Measurements from ENCODE around the gene ITGB2.

Gene ITGB2

GRCh38 chr21:44894687-44895302, 25.9 kb downstream of the ITGB2 start:
- no peak for DNase-seq

- no peak for DNase-seq
Observed at GRCh38 chr21:44893948-44894656, 26.6 kb downstream of the ITGB2 start.

DNA sequence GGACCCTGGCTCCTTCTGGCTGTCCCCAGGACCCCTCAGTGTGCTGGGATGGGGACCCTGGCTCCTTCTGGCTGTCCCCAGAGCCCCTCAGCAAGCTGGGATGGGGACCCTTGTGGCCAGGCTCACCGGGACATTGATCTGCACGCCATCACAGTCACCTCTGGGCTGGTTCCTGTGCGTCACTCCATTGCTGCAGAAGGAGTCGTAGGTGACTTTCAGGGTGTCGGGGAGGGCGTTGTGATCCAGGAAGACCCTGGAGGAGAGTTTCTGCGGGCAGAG, 27.5 kb downstream of the ITGB2 start:
- DNase-seq, result no peak

DNA sequence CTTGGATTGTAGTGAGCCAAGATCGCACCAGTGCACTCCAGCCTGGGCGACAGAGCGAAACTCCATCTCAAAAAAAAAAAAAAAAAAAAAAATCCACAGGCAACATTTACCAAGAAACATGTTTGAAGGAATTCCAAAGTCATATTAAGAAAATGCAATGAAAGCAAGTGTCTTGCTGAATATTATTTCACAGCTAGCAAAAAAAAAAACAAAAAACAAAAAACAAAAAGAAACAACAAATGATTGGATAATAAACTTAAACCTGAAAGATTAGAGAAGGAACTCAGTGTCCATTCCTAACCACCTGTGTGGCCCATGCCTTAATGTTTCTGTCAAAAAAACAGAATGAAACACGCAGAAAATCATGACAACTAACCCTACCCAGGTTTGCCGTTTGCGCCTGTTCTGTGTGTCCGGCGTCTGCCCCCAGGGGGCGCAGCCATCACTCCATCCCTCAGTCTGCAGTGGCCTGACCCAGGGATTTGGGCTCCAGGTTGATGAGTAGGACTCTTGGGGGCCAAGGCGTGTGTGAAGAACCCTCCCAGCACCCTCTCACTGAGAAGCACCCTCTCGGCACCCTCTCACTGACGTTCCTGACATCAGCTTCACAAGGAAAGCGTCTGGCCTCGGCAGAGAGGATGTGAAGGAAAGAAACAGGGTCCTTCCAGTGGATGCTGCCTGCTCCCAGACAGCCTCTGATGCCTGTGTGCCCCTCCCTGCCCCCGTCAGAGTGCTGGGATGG, 28.0 kb downstream of the ITGB2 start:
- peak; percentile 72 for DNase-seq

DNA sequence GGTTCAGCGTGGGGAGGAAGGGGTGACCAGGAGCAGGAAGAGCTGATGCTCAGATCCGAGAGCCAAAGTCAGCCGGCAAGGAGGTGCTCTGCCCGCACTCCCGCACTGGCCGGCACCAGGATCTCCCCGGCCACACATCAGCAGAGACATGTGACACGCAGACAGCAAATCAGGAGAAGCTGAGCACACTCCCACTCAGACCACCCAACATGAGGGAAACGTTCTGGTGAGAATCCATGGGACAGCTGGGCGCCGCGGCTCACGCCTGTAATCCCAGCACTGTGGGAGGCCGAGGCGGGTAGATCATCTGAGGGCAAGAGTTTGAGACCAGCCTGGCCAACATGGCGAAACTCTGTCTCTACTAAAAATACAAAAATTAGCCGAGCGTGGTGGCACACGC, 28.6 kb downstream of the ITGB2 start:
- DNase-seq, result peak; percentile 42

DNA sequence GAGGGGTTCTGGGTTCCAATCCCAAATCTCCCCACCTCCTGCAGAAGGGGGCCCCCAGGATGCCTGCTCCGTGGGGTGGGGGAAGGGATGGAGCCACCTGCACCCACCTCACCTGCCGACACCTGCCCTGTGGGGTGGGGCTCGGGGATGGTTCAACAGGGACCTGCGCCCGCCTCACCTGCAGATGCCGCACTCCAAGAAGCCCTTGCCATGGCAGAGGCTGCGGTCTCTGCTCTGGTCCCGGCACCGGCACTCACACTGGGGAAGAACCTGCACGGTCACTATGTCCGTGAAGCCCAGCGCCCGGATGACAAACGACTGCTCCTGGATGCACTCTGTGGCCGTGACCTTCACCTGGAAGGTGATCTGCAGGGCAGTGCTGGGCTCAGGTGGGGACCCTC, 29.1 kb downstream of the ITGB2 start:
- DNase-seq, result no peak

DNA sequence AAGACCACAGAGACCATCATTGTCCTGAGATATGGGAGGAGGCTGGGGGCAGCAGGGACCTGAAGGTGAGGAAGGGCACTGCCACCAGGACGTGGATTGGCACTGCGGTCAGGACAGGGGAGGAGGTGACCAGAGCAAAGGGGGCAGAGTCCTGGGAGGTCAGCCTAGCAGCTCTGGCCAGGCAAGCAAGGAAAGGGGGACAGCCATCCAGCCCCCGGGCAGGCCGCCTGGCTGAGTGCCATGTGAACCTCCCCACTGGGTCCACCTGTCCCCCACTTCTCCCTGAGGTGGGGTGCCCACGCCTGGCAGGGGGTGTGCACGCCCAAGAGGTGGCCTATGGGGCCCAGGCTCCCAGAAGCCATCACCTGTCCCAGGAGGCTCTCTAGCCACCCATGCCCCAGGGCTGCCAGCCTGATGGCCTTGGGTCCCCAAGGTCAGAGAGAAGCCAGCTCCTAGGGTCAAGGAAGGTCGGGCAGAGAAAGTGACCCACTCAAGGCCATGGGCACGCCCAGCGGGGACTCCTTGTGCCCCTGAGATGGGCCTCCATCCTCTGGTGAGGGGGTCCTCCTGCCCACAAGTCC, 29.6 kb downstream of the ITGB2 start:
- no peak for DNase-seq

DNA sequence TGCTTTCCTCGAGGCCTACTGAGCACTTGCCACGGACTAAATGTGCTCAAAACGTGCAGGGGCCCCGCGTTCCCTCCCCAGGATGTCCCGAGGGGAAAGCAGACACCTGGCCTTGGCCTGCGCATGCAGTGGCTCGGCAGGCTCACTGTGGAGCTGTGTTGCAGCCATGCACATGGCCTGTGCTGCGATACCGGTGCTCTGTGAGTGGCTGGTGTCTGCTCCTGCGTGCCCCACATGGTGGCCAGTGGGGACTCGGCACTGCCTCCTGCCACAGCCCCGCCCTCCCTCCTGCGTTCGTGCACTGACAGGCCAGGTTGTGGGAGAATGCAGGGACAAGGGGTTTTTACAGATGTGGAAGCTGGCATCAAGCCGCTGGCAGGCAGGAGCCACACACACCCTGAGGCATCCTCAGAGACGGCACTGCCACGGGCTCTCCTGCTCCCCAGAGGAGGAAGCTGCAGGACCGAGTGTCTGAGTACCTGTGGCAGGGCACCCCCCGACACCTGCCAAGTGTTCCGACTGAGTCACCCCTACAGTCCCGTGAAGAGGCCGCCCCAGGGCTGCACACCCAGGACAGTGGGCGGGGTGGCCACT, 30.3 kb downstream of the ITGB2 start:
- DNase-seq, result no peak

DNA sequence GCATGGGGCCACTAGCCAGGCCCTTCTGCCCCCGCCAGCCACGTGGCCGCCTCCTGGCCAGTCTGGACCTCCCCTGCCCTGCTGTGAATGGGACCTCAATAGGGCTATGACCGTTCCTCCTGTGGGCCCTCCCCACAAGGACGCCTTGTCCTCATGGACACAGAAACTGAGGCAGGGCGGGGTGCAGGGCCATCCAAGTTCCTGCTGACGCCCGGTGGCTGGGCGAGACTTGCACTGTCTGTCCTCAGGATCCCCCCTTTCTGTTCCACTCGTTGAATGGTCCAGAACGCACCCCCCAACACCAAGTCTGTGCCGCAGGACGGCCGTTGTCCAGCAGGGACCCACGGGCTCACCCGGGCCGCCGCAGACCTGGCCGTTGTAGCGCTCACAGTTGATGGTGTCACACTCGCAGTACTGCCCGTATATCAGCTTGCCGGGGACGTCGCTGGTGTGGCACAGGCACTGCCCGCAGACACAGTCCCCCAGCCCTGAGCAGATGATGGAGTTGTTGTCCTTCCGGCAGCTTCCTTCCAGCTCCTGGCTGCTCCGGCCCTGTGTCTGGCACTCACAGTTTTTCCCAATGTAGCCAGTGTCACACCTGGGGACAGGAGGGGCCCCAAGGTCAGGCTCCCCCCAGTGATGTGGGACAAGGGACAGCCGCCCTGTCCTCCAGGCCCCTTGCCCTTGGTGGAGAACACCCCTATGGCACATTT, 30.9 kb downstream of the ITGB2 start:
- DNase-seq, result no peak

DNA sequence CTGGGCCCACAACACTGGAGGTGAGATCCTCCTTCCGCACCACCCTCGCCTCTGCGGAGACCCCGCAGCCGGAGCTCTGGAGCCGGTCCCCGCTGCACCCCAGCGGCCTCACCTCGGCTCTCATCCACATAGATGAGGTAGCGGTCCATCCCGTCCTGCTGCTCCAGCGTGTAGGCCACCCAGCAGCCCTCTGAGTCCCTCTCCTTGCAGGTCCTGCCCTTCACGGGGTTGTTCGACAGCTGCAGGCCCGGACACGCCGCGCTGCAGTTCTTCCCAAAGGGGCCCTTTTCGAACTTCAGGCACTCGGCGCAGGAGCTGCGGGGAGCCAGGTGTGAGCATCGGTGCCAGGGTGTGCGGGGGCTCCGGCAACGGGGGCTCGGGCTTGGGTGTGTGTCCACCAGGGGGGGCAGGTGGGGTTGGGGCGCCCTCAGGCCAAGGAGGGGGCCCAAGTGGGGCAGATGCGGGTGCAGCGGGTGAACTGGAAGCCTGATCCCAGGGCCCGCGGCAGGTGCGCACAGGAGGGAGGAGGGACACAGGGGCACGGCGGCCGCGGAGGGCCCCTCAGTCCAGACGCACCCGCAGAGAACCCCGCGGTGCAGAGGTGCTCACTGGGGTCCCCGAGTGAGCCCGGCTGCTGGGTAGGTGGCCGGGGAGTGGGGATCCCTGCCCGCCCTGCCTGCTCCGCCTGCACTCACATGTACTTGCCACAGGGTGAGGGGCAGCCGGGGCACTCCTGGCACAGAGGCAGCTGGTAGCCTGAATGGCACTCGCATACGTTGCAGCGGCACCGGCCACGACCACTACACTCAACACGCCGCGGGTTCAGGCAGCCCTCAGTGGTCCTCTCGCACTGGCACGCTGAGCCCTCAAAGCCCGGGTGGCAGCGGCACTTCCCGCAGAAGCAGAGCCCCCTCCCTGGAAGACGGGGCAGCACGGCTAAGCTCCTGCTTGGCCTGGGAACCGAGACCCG, 31.8 kb downstream of the ITGB2 start:
- no peak for DNase-seq

DNA sequence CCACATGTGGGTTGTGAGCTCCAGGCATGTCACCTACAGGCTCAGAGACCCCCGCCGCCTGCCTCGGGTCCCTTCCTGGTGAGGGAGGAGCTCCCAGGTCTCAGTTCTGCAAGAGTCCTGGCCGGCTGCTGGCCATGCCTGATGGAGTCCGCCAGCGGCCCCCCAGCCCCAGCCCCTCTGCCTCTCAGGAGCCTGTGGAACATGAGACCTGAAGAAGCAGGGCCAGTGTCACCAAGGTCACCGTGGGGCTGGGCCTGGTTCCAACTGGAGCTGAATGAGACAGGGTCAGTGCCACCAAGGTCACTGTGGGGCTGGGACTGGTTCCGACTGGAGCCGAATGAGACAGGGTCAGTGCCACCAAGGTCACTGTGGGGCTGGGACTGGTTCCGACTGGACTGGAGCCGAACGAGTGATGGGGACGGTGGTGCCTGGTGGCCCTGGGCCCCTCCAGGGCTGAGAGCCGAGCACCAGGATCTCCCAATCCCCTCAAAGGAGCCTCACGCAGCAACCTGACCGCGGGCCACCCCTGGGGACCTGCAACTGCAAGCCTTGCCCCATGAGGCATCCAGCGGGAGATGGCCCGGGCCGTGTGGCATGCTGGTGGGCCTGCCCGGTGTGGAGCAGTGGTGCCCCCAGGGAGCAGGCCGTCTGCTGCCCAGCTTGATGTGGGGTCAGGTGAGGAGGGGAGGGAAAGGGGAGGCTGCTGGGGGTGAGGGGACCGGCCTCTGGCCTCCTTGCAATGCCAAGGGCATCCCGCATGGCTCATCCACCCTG, 32.7 kb downstream of the ITGB2 start:
- DNase-seq, result no peak

GRCh38 chr21:44887126-44887806, 33.4 kb downstream of the ITGB2 start:
- no peak for DNase-seq

- DNase-seq, result no peak
Observed at GRCh38 chr21:44886113-44887075, 34.3 kb downstream of the ITGB2 start.

GRCh38 chr21:44885615-44886014, 35.1 kb downstream of the ITGB2 start:
- no peak for DNase-seq

DNA sequence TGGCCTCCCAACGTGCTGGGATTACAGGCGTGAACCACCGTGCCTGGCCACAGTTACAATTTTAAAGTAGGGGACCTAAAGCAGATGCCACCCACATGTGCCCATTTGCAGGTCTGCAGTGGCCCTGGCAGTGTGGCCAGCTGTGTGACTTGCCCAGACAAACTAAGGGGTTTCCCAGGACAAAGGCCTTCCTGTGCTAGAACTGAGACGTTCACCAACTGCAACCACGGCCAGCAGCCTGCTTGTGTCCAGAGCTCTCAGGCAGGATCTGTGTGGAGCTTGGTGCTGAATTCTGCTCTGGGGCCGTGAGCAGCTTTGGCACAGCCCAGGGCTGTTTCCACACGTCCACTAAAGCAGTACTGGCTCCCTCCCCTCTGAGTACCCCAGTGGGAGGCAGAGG, 36.6 kb downstream of the ITGB2 start:
- no peak for DNase-seq

DNA sequence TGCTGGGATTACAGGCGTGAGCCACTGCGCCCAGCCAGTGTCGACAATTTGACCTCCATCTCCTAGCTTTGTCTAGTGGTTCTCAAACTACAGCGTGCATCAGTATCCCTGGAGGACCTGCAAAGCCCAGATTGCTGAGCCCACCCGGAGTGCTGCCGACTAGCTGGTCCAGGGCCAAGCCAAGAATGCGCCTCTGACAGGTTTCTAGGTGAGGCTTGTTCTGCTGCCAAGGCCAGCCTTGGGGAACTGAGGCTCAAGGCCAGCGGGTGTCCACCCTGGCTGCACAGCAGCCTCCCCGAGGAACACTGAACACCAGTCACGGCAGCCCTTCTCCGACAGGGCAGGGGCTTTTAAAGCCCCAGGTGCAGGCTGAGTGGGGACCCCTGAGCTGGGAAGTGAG, 37.4 kb downstream of the ITGB2 start:
- no peak for DNase-seq

DNA sequence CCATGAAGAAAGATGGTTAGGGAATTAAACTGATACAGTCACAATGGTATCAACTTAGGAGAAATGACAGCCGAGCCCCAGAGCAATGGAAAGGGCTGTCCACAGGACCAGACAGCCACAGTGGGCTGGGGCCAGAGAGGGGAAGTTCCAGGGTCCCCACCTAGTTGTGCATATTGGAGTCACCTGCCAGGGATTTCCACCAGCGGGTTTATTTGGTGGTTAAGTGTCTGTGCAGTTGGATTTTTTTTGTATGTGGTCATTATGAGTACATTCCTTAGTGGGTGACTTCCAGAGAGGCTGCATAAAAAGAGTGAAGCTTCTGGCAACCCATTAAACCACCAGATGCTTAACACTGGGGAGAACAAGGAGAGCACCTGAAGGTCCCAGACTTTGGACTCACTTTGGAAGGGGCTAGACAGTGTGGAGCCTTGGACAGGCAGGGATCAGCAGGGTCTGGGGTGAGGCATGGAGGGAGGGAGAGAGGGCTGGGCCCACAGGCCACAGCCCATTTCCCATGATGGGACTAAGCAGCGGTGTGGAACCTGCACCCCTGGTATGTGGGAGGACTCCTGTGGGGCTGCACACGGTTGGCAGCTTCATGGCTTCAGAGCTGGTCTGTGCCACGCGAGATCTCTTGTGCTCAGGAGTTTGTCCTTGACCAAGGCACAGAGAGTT, 39.4 kb downstream of the ITGB2 start:
- DNase-seq, result no peak

DNA sequence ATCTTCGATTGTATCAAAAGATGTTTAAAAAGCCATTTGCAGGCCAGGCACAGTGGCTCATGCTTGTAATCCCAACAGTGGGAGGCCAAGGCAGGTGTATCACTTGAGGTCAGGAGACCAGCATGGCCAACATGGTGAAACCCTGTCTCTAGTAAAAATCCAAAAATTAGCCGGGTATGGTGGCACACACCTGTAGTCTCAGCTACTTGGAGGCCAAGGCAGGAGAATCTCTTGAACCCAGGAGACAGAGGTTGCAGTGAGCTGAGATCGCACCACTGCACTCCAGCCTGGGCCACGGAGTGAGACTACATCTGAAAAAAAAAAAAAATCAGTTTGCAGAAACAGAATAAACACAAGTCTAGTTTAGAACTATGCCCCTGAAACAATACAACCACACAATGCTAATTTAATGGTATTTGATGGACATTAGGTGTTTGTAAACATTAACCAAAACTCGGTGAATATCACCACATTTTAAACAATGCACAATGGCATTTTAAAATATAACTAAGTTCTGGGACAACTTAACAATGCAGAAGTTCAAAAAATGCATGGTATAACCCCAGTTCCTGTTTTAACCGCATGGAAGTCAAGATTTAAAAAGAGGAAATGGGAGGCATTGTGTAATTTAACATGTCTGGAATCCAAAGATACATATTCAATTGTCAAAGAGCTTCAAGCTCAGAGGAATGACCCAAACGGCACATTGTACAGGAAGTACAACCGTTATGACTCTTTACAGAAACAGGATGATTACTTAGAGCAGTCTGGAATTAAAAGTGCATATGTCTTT, 40.1 kb downstream of the ITGB2 start:
- no peak for DNase-seq

Measured in eye (tissue), 1 donor.